MM.1S (cell line): ENCODE data around the gene TRIOBP.

ENCODE experiments used
- EZH2 ChIP-seq: fragments of 300-600 bp; sonication (generic); optimal IDR thresholded peaks from 2 replicates; pipeline ENCODE3; 2017; ENCODE audit warnings: low read depth, mild to moderate bottlenecking, antibody characterized with exemption, low read length, mixed read lengths
- EZH2phosphoT487 ChIP-seq: fragments of 300-600 bp; sonication (generic); IDR thresholded peaks from 2 replicates; pipeline ENCODE4 v1.6.1; 2018; ENCODE audit warnings: antibody characterized with exemption, low read length
- TF ChIP-seq, protein P1 (sequence below): fragments of 300-600 bp; sonication (generic); IDR thresholded peaks from 2 replicates; pipeline ENCODE4 v1.5.1; 2016; ENCODE audit warnings: antibody characterized with exemption, low read length, mixed read lengths

- TF ChIP-seq, protein P1, sequence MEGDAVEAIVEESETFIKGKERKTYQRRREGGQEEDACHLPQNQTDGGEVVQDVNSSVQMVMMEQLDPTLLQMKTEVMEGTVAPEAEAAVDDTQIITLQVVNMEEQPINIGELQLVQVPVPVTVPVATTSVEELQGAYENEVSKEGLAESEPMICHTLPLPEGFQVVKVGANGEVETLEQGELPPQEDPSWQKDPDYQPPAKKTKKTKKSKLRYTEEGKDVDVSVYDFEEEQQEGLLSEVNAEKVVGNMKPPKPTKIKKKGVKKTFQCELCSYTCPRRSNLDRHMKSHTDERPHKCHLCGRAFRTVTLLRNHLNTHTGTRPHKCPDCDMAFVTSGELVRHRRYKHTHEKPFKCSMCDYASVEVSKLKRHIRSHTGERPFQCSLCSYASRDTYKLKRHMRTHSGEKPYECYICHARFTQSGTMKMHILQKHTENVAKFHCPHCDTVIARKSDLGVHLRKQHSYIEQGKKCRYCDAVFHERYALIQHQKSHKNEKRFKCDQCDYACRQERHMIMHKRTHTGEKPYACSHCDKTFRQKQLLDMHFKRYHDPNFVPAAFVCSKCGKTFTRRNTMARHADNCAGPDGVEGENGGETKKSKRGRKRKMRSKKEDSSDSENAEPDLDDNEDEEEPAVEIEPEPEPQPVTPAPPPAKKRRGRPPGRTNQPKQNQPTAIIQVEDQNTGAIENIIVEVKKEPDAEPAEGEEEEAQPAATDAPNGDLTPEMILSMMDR = no peak
- TF ChIP-seq EZH2 (no peak), EZH2phosphoT487 (no peak)
Observed at GRCh38 chr22:37775785-37776638, 79.2 kb downstream of the TRIOBP start.
